ENCODE measurements around the gene SLC9A7. TPM values are rescaled to one million over a fixed set of nuclear protein-coding genes. Genes with fewer than 3 reads are reported as not detected.

Gene SLC9A7
- total RNA-seq, 1 donor from 2014 or later: 5.5 TPM

GRCh38 chrX:46673620-46674359 lies 85.1 kb downstream of the SLC9A7 start:
- no peaks in the 10 kb centered on the region for H3K4me1 ChIP-seq
- H3K36me3 ChIP-seq: no peaks in the 10 kb centered on the region
- TF ChIP-seq CTCF (IDR thresholded peaks at IDR 0.05): no peak
- no peaks in the 10 kb centered on the region for H3K9me3 ChIP-seq
- no peak overlapping the region for H3K4me3 ChIP-seq
- H3K27me3 ChIP-seq: no peaks in the 10 kb centered on the region
- no peak overlapping the region for H3K27ac ChIP-seq
- intact Hi-C loops (cut with DNase I): no loop called here
- DNase-seq (ENCODE audit: low spot score in 2 of 2): no peak

- no peaks in the 10 kb centered on the region for H3K4me1 ChIP-seq
- TF ChIP-seq CTCF (IDR thresholded peaks at IDR 0.05): no peak
- no peak for DNase-seq (ENCODE audit: low spot score in 2 of 2)
- H3K27ac ChIP-seq: no peak overlapping the region
- no peaks in the 10 kb centered on the region for H3K27me3 ChIP-seq
- H3K9me3 ChIP-seq: no peaks in the 10 kb centered on the region
- no peak overlapping the region for H3K4me3 ChIP-seq
- intact Hi-C loops (cut with DNase I): no loop called here
- H3K36me3 ChIP-seq: no peaks in the 10 kb centered on the region
Observed at GRCh38 chrX:46670316-46670715, 88.6 kb downstream of the SLC9A7 start.

GRCh38 chrX:46666831-46667230 lies 92.1 kb downstream of the SLC9A7 start:
- Histone ChIP-seq H3K9me3 (no peaks in the 10 kb centered on the region), H3K4me3 (no peak overlapping the region), H3K27me3 (no peaks in the 10 kb centered on the region), H3K36me3 (no peaks in the 10 kb centered on the region), H3K4me1 (no peaks in the 10 kb centered on the region), H3K27ac (no peak overlapping the region)
- intact Hi-C loops (cut with DNase I): no loop called here
- TF ChIP-seq CTCF (IDR thresholded peaks at IDR 0.05): no peak
- DNase-seq (ENCODE audit: low spot score in 2 of 2): no peak

- no peak for TF ChIP-seq CTCF (IDR thresholded peaks at IDR 0.05)
- no peaks in the 10 kb centered on the region for H3K36me3 ChIP-seq
- H3K9me3 ChIP-seq: no peaks in the 10 kb centered on the region
- intact Hi-C loops (cut with DNase I): no loop called here
- no peak overlapping the region for H3K4me3 ChIP-seq
- H3K4me1 ChIP-seq: no peaks in the 10 kb centered on the region
- H3K27ac ChIP-seq: no peak overlapping the region
- no peaks in the 10 kb centered on the region for H3K27me3 ChIP-seq
- DNase-seq (ENCODE audit: low spot score in 2 of 2): no peak
Observed at GRCh38 chrX:46665232-46666152, 93.4 kb downstream of the SLC9A7 start.

- no peak for TF ChIP-seq CTCF (IDR thresholded peaks at IDR 0.05)
Observed at GRCh38 chrX:46662188-46662958, 96.5 kb downstream of the SLC9A7 start.

More at GRCh38 chrX:46662188-46662958, 96.5 kb downstream of the SLC9A7 start:
- intact Hi-C loops (cut with DNase I): no loop called here
- Histone ChIP-seq H3K4me1 (no peaks in the 10 kb centered on the region), H3K27ac (no peak overlapping the region), H3K4me3 (no peak overlapping the region), H3K9me3 (no peaks in the 10 kb centered on the region), H3K27me3 (no peaks in the 10 kb centered on the region), H3K36me3 (no peaks in the 10 kb centered on the region)
- no peak for DNase-seq (ENCODE audit: low spot score in 2 of 2)

Data from ascending aorta (tissue), 2 donors.